GM23338 (cell line): ENCODE data around the gene SLC35D2. TPM values are rescaled to one million over a fixed set of nuclear protein-coding genes. Genes with fewer than 3 reads are reported as not detected.

Experiments
- ATAC-seq: fragments of 200-7000 bp; cut with Tn5 transposase; 3 replicates; pipeline ENCODE4 v1.9.1; 2020
- DNase-seq: peaks from one replicate; pipeline ENCODE4 v3.0.0-alpha.2; 2015; ENCODE audit warnings: low spot score
- H2AFZ ChIP-seq: fragments of 200-600 bp; sonication (generic); 2 replicates; pipeline ENCODE4 v1.8.0; 2016; ENCODE audit warnings: antibody characterized with exemption, mild to moderate bottlenecking, moderate library complexity
- H3F3A ChIP-seq: fragments of 200-600 bp; sonication (generic); replicated peaks from 2 replicates; pipeline ENCODE4 v1.8.0; 2017; ENCODE audit warnings: antibody characterized with exemption, mixed run types, low read depth
- H3K27ac ChIP-seq: fragments of 200-600 bp; sonication (generic); 2 replicates; pipeline ENCODE4 v1.6.1; 2016; ENCODE audit warnings: low read depth
- H3K27me3 ChIP-seq: fragments of 200-600 bp; sonication (generic); 2 replicates; pipeline ENCODE4 v1.8.0; 2016; ENCODE audit warnings: mild to moderate bottlenecking, mixed run types, moderate library complexity; ENCODE audit not compliant: insufficient read depth
- H3K36me3 ChIP-seq: fragments of 200-600 bp; sonication (generic); 2 replicates; pipeline ENCODE4 v1.8.0; 2016; ENCODE audit warnings: mild to moderate bottlenecking; ENCODE audit not compliant: insufficient read depth
- H3K4me1 ChIP-seq: fragments of 200-600 bp; sonication (generic); 2 replicates; pipeline ENCODE4 v1.8.0; 2016; ENCODE audit warnings: mild to moderate bottlenecking, moderate library complexity; ENCODE audit not compliant: insufficient read depth
- H3K4me2 ChIP-seq: fragments of 200-600 bp; sonication (generic); 2 replicates; pipeline ENCODE4 v1.7.1; 2017; ENCODE audit warnings: mixed run types
- H3K4me3 ChIP-seq: fragments of 200-600 bp; sonication (generic); 2 replicates; pipeline ENCODE4 v1.6.1; 2016; ENCODE audit warnings: mixed run types
- H3K79me2 ChIP-seq: fragments of 200-600 bp; sonication (generic); replicated peaks from 2 replicates; pipeline ENCODE4 v1.8.0; 2017; ENCODE audit warnings: mild to moderate bottlenecking; ENCODE audit not compliant: insufficient read depth
- H3K9me2 ChIP-seq: fragments of 200-600 bp; sonication (generic); 2 replicates; pipeline ENCODE4 v1.8.0; 2017; ENCODE audit not compliant: insufficient read depth
- H4K20me1 ChIP-seq: fragments of 200-600 bp; sonication (generic); replicated peaks from 2 replicates; pipeline ENCODE4 v1.8.0; 2017; ENCODE audit warnings: mild to moderate bottlenecking; ENCODE audit not compliant: insufficient read depth
- H3K27ac Mint-ChIP-seq: 2 replicates; pipeline ENCODE4 v1.8.0; 2020; ENCODE audit warnings: inconsistent platforms, mild to moderate bottlenecking, moderate library complexity, mixed read lengths
- H3K27me3 Mint-ChIP-seq: 3 replicates; pipeline ENCODE4 v1.8.0; 2022; ENCODE audit warnings: low read depth, mild to moderate bottlenecking, moderate library complexity, mixed read lengths, inconsistent platforms; ENCODE audit not compliant: insufficient read depth, poor library complexity
- H3K36me3 Mint-ChIP-seq: 3 replicates; pipeline ENCODE4 v1.8.0; 2021; ENCODE audit warnings: low read depth, mild to moderate bottlenecking, inconsistent platforms, moderate library complexity, mixed read lengths
- H3K4me1 Mint-ChIP-seq: 3 replicates; pipeline ENCODE4 v1.8.0; 2020; ENCODE audit warnings: mild to moderate bottlenecking, inconsistent platforms, mixed read lengths
- H3K4me3 Mint-ChIP-seq: 3 replicates; pipeline ENCODE4 v1.8.0; 2021; ENCODE audit warnings: moderate library complexity, mild to moderate bottlenecking, inconsistent platforms, mixed read lengths
- H3K9me3 Mint-ChIP-seq: 3 replicates; pipeline ENCODE4 v1.8.0; 2020; ENCODE audit warnings: moderate library complexity, mild to moderate bottlenecking, inconsistent platforms, mixed read lengths
- CREB1 ChIP-seq: fragments of 250-450 bp; sonication (Bioruptor Pico); IDR thresholded peaks from 2 replicates; pipeline ENCODE4 v1.5.0; 2020; ENCODE audit warnings: low read depth, mild to moderate bottlenecking, moderate library complexity
- ETS1 ChIP-seq: IDR thresholded peaks from 2 replicates; pipeline ENCODE4 v1.6.1; 2016; ENCODE audit warnings: antibody characterized with exemption
- EZH2 ChIP-seq: fragments of 200-600 bp; sonication (generic); IDR thresholded peaks from one replicate; pipeline ENCODE4 v1.8.0; 2017; ENCODE audit warnings: antibody characterized with exemption, mild to moderate bottlenecking, low read depth; ENCODE audit not compliant: unreplicated experiment
- EZH2phosphoT487 ChIP-seq: fragments of 200-600 bp; sonication (generic); IDR thresholded peaks from one replicate; pipeline ENCODE4 v1.8.1; 2018; ENCODE audit warnings: antibody characterized with exemption; ENCODE audit not compliant: unreplicated experiment
- JUNB ChIP-seq: IDR thresholded peaks from one replicate; pipeline ENCODE4 v1.6.1; 2016; ENCODE audit warnings: antibody characterized with exemption; ENCODE audit not compliant: unreplicated experiment
- NANOG ChIP-seq: IDR thresholded peaks from 2 replicates; pipeline ENCODE4 v1.6.1; 2016; ENCODE audit warnings: antibody characterized with exemption, borderline replicate concordance
- STAT1 ChIP-seq: IDR thresholded peaks from one replicate; pipeline ENCODE4 v1.6.1; 2016; ENCODE audit warnings: antibody characterized with exemption; ENCODE audit not compliant: unreplicated experiment
- ZNF114 ChIP-seq: fragments of 250-450 bp; sonication (Bioruptor Pico); IDR thresholded peaks from 2 replicates; pipeline ENCODE4 v1.5.0; 2020; ENCODE audit warnings: mild to moderate bottlenecking, moderate library complexity
- ZNF331 ChIP-seq: fragments of 250-450 bp; sonication (Bioruptor Pico); IDR thresholded peaks from 2 replicates; pipeline ENCODE4 v1.5.0; 2020; ENCODE audit warnings: low read depth, mild to moderate bottlenecking, moderate library complexity
- ZNF462 ChIP-seq: fragments of 250-450 bp; sonication (Bioruptor Pico); IDR thresholded peaks from 2 replicates; pipeline ENCODE4 v1.5.0; 2020; ENCODE audit warnings: mild to moderate bottlenecking, moderate library complexity
- long read RNA-seq: library from polyadenylated mRNA; unstranded; transcript quantifications from one replicate; pipeline ENCODE4 v2.0.0, GENCODE V29; 2020; ENCODE audit not compliant: unreplicated experiment
- polyA plus RNA-seq: library from polyadenylated mRNA; unstranded; fragments of >200 nt; fragmentation: Nextera tagmentation; extraction: Ambion mirVana; gene quantifications from 2 replicates; pipeline ENCODE4 v1.2.1, GENCODE V29; 2016
- total RNA-seq: library from RNA; depleted of rRNA; stranded (reverse); fragments of >200 nt; shearing (Covaris generic); gene quantifications from 2 replicates; pipeline ENCODE4 v1.2.3, GENCODE V29; 2014; rRNA removed
- TF ChIP-seq, protein P1 (sequence below), 2 experiments: fragments of 200-600 bp in 1 of 2; sonication (generic) in 1 of 2; conservative IDR thresholded peaks; 2 replicates each; pipeline versions ENCODE4 v1.5.1 to v1.6.1; 2016 to 2017; ENCODE audit warnings: antibody characterized with exemption in 2 of 2, low read depth in 2 of 2, mild to moderate bottlenecking in 2 of 2, moderate library complexity in 1 of 2
- TF ChIP-seq, protein P2 (sequence below): IDR thresholded peaks from one replicate; pipeline ENCODE4 v1.6.1; 2018; ENCODE audit warnings: antibody characterized with exemption; ENCODE audit not compliant: unreplicated experiment

The SLC35D2 gene
- total RNA-seq (11.6 and 14.4 TPM in 2 replicates), polyA plus RNA-seq (7.8 and 8.2 TPM in 2 replicates)
- long read RNA-seq, partial matches to known transcripts = 1 of 3 reads
- long read RNA-seq, other reads (novel, unspliced or antisense) = 1 of 3 reads

DNA sequence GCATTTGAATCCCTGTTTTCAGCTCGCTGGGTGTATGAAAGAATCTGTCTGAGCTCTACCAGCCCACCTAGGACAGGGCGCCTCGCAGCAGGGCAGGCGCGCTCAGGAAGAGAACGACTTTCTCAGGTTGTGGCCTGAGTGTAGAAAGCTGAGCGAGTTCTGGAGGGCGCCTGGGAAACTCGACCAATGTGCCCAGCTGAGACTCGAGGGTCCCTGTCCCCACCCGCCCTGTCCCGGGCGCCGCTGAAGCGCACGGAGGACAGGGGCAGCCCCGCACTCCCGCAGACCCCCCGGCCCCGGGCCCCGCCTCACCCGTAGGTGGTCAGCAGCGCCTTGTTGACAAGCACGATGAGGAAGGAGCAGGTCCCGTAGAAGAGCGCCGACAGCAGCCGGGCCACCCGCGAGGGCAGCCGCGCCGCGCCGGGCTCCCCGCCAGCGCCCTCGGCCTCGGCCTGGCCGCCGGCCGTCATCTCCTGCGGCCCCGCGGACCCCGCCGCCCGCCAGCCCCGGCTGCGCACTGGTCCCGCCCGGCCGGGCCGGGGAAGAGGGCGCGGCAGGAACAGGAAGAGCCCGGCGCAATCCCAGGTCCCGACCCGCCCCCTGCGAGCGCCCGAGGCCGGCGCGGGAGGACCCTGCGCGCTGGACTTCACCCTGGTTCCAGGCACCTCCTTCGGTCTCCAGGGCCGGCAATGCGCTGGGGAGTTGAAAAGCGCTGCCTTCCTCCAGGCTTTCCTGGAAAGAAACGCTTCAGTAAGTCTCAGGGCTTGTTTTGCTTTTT, at the start of gene SLC35D2:
SLC35D2 (minus strand) TSS at position 547 of the 778 bp plus-strand sequence; CDS start at position 470, 77 bp downstream.
- Mint-ChIP-seq H3K27me3 (peaks cover 8% of the 10 kb centered on the region), H3K9me3 (no peaks in the 10 kb centered on the region), H3K27ac (no peak within 1 kb of the TSS; the same call in 1 of the 2 replicates), H3K4me3 (peak within 1 kb of the TSS; percentile 86), H3K4me1 (peaks cover 18% of the 10 kb centered on the region; the same call in 2 of the 3 replicates), H3K36me3 (peaks cover 13% of the 10 kb centered on the region; the same call in 2 of the 3 replicates)
- H3K4me3 ChIP-seq = peak within 1 kb of the TSS; percentile 74
- H3K4me1 ChIP-seq = peaks cover 18% of the 10 kb centered on the region
- peak within 1 kb of the TSS; percentile 97 for H2AFZ ChIP-seq
- peaks cover 14% of the 10 kb centered on the region; the same call in 1 of the 2 replicates for H3K36me3 ChIP-seq
- no peaks in the 10 kb centered on the region for H3K27me3 ChIP-seq
- peak within 1 kb of the TSS; percentile 90 for H3K4me2 ChIP-seq
- ATAC-seq (peak; percentile 94), DNase-seq (peak; percentile 88)
- peaks cover 3% of the 10 kb centered on the region for H3F3A ChIP-seq
- H4K20me1 ChIP-seq = no peaks in the 10 kb centered on the region
- H3K27ac ChIP-seq = 0 out of 2 replicates have a peak within 1 kb of the TSS, but pooled peaks have one; percentile 5
- no peaks in the 10 kb centered on the region for H3K79me2 ChIP-seq
- no peak for TF ChIP-seq ETS1
- no peak for TF ChIP-seq ZNF331 (CRISPR knock-in tag)
- no peak for TF ChIP-seq EZH2phosphoT487
- TF ChIP-seq ZNF462 (CRISPR knock-in tag) = no peak
- TF ChIP-seq, protein P1, sequence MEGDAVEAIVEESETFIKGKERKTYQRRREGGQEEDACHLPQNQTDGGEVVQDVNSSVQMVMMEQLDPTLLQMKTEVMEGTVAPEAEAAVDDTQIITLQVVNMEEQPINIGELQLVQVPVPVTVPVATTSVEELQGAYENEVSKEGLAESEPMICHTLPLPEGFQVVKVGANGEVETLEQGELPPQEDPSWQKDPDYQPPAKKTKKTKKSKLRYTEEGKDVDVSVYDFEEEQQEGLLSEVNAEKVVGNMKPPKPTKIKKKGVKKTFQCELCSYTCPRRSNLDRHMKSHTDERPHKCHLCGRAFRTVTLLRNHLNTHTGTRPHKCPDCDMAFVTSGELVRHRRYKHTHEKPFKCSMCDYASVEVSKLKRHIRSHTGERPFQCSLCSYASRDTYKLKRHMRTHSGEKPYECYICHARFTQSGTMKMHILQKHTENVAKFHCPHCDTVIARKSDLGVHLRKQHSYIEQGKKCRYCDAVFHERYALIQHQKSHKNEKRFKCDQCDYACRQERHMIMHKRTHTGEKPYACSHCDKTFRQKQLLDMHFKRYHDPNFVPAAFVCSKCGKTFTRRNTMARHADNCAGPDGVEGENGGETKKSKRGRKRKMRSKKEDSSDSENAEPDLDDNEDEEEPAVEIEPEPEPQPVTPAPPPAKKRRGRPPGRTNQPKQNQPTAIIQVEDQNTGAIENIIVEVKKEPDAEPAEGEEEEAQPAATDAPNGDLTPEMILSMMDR (conservative IDR thresholded peaks at IDR 0.05; ENCODE audit: low read depth in 2 of 2) = no peak
- TF ChIP-seq STAT1 = no peak
- TF ChIP-seq, protein P2, sequence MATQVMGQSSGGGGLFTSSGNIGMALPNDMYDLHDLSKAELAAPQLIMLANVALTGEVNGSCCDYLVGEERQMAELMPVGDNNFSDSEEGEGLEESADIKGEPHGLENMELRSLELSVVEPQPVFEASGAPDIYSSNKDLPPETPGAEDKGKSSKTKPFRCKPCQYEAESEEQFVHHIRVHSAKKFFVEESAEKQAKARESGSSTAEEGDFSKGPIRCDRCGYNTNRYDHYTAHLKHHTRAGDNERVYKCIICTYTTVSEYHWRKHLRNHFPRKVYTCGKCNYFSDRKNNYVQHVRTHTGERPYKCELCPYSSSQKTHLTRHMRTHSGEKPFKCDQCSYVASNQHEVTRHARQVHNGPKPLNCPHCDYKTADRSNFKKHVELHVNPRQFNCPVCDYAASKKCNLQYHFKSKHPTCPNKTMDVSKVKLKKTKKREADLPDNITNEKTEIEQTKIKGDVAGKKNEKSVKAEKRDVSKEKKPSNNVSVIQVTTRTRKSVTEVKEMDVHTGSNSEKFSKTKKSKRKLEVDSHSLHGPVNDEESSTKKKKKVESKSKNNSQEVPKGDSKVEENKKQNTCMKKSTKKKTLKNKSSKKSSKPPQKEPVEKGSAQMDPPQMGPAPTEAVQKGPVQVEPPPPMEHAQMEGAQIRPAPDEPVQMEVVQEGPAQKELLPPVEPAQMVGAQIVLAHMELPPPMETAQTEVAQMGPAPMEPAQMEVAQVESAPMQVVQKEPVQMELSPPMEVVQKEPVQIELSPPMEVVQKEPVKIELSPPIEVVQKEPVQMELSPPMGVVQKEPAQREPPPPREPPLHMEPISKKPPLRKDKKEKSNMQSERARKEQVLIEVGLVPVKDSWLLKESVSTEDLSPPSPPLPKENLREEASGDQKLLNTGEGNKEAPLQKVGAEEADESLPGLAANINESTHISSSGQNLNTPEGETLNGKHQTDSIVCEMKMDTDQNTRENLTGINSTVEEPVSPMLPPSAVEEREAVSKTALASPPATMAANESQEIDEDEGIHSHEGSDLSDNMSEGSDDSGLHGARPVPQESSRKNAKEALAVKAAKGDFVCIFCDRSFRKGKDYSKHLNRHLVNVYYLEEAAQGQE = no peak
- TF ChIP-seq NANOG = no peak
- TF ChIP-seq CREB1 (CRISPR knock-in tag) = no peak
- no peak for TF ChIP-seq EZH2
- no peak for TF ChIP-seq ZNF114
- TF ChIP-seq JUNB = no peak
- no peaks in the 10 kb centered on the region for H3K9me2 ChIP-seq
